Kidney (tissue), 14 donors: ENCODE results near the gene MC5R. TPM values are rescaled to one million over a fixed set of nuclear protein-coding genes. Genes with fewer than 3 reads are reported as not detected.
A peak's percentile ranks its signal among the peaks of the same experiment; 100 is the strongest.

Experiments
- DNase-seq, 5 donors: peaks; one replicate each; pipeline ENCODE4 v3.0.0-alpha.2; 2013 to 2020
- FAIRE-seq: peaks from 2 replicates; lab custom pipeline; 2012; peaks lifted over from hg19 to GRCh38; lab: Jason Lieb, UNC
- H3K27ac ChIP-seq, 2 donors: one replicate each; pipeline ENCODE4 v1.7.0; 2013; ENCODE audit warnings: low read depth in 2 of 2, low read length in 2 of 2, inconsistent platforms in 1 of 2
- H3K27me3 ChIP-seq: one replicate; pipeline ENCODE4 v1.7.1; 2013; ENCODE audit warnings: low read length, inconsistent platforms; ENCODE audit not compliant: control insufficient read depth, insufficient read depth
- H3K36me3 ChIP-seq, 3 donors: one replicate each; pipeline versions ENCODE4 v1.7.0 to v1.7.1; 2013; ENCODE audit warnings: low read length in 3 of 3, control low read depth in 1 of 3, inconsistent platforms in 1 of 3; ENCODE audit not compliant: insufficient read depth in 3 of 3, control insufficient read depth in 2 of 3
- H3K4me1 ChIP-seq, 3 donors: one replicate each; pipeline versions ENCODE4 v1.7.0 to v1.7.1; 2013; ENCODE audit warnings: low read length in 3 of 3, inconsistent platforms in 1 of 3, low read depth in 1 of 3; ENCODE audit not compliant: control insufficient read depth in 2 of 3, insufficient read depth in 2 of 3
- H3K4me3 ChIP-seq, 3 donors: one replicate each; pipeline versions ENCODE4 v1.7.0 to v1.8.1; 2013; ENCODE audit warnings: low read length in 3 of 3, control low read depth in 1 of 3, inconsistent platforms in 1 of 3
- H3K9ac ChIP-seq, 3 donors: one replicate each; pipeline versions ENCODE4 v1.7.0 to v1.7.1; 2013; ENCODE audit warnings: low read length in 3 of 3, control low read depth in 1 of 3, inconsistent platforms in 1 of 3
- H3K9me3 ChIP-seq, 3 donors: one replicate each; pipeline versions ENCODE4 v1.7.0 to v1.7.1; 2013; ENCODE audit warnings: low read length in 3 of 3, control low read depth in 1 of 3, inconsistent platforms in 1 of 3; ENCODE audit not compliant: control insufficient read depth in 2 of 3, insufficient read depth in 1 of 3
- CTCF ChIP-seq: IDR thresholded peaks from 3 replicates; pipeline ENCODE4 v1.5.1; 2012; ENCODE audit warnings: mild to moderate bottlenecking, moderate library complexity, borderline replicate concordance; ENCODE audit not compliant: insufficient read depth; ENCODE audit errors: extremely low read depth
- intact Hi-C: fragments of 100-400 bp; cut with DNase I; formaldehyde crosslinking; loops from one replicate; pipeline ENCODE4 v1.11.1; 2022
- polyA plus RNA-seq: library from polyadenylated mRNA; stranded (reverse); fragments of 350-450 nt; fragmentation: Illumina TruSeq; extraction: RNeasy Lipid Tissue Mini Kit (QIAGEN cat#74804); gene quantifications from one replicate; pipeline ENCODE4 v1.2.3, GENCODE V29; 2014; ENCODE audit warnings: low read depth, low replicate concordance; ENCODE audit not compliant: insufficient read depth
- total RNA-seq: library from RNA; stranded (reverse); fragmentation: NEBNext Ultra II Directional; extraction: Animal tissue kit (Norgen Biotek cat#: 25700); gene quantifications from one replicate; pipeline ENCODE4 v1.2.1, GENCODE V29; 2021
- donor health status: control.
- donor health status: control.
- donor health status: control.
- donor health status: control.
- donor health status: control.
- donor health status: DM: yes; HTN: yes; CAD: no.
- donor health status: Normal renal cell carcinoma (clear cell type).

The MC5R gene
- total and polyA plus RNA-seq, 2 donors from 2014 or later, result not detected

GRCh38 chr18:13808294-13809042, 15.5 kb upstream of the MC5R start:
- H3K27me3 ChIP-seq, result no peaks in the 10 kb centered on the region
- FAIRE-seq, result no peak
- H3K9ac ChIP-seq, result no peak overlapping the region
- H3K9me3 ChIP-seq, result no peaks in the 10 kb centered on the region
- TF ChIP-seq CTCF, result no peak
- no peak overlapping the region for H3K4me3 ChIP-seq
- intact Hi-C loops, result no loop called here
- DNase-seq, result no peak
- H3K36me3 ChIP-seq, result no peaks in the 10 kb centered on the region
- no peaks in the 10 kb centered on the region for H3K4me1 ChIP-seq
- no peak overlapping the region for H3K27ac ChIP-seq

- H3K9ac ChIP-seq, result no peak overlapping the region
- FAIRE-seq, result no peak
- no peak overlapping the region for H3K27ac ChIP-seq
- intact Hi-C loops, result no loop called here
- H3K36me3 ChIP-seq, result no peaks in the 10 kb centered on the region
- DNase-seq, result no peak
- TF ChIP-seq CTCF, result no peak
- H3K27me3 ChIP-seq, result no peaks in the 10 kb centered on the region
- no peaks in the 10 kb centered on the region for H3K4me1 ChIP-seq
- no peaks in the 10 kb centered on the region for H3K9me3 ChIP-seq
- H3K4me3 ChIP-seq, result no peak overlapping the region
Observed at GRCh38 chr18:13809043-13809430, 14.9 kb upstream of the MC5R start.

- DNase-seq (peak in 3 of 5 donors; percentile 58 to 79 (median 76)), FAIRE-seq (no peak)
- intact Hi-C loops, result no loop called here
Observed at GRCh38 chr18:13809531-13810255, 14.3 kb upstream of the MC5R start.

More at GRCh38 chr18:13809531-13810255, 14.3 kb upstream of the MC5R start:
- no peak for TF ChIP-seq CTCF
- H3K4me3 ChIP-seq, result no peak overlapping the region
- no peaks in the 10 kb centered on the region for H3K4me1 ChIP-seq
- H3K9ac ChIP-seq, result no peak overlapping the region
- H3K36me3 ChIP-seq, result no peaks in the 10 kb centered on the region
- no peaks in the 10 kb centered on the region for H3K27me3 ChIP-seq
- H3K27ac ChIP-seq, result no peak overlapping the region
- no peaks in the 10 kb centered on the region for H3K9me3 ChIP-seq
